ENCODE data around the gene RAB2B. TPM values are rescaled to one million over a fixed set of nuclear protein-coding genes. Genes with fewer than 3 reads are reported as not detected.

The RAB2B gene
- 25.1 and 26.9 TPM in 2 replicates for total RNA-seq

GRCh38 chr14:21476925-21477681 lies at the start of gene RAB2B, which contains the start of gene TOX4:
RAB2B (minus strand) TSS chr14:21476959; CDS start chr14:21476872, 87 bp downstream.
TOX4 (plus strand) TSS chr14:21477195; CDS start chr14:21477279, 84 bp downstream.

GRCh38 chr14:21525962-21526671 lies 49.4 kb upstream of the RAB2B start, which contains the start of gene SALL2:
SALL2 (minus strand) TSS chr14:21526346; CDS start chr14:21526127, 219 bp downstream.

GRCh38 chr14:21510735-21511657 lies 34.2 kb upstream of the RAB2B start, which contains the start of gene METTL3:
METTL3 (minus strand) TSS chr14:21511340; CDS start chr14:21511223, 117 bp downstream.

GRCh38 chr14:21455912-21456667 lies 20.7 kb downstream of the RAB2B start, which contains the start of gene CHD8:
CHD8 (minus strand) TSS chr14:21456123; CDS start chr14:21431643, 24,480 bp downstream.

Other genes with a start within 250 kb of the RAB2B start
- 629 and 814 TPM in 2 replicates for gene HNRNPC, start 207.5 kb downstream of the RAB2B start, total RNA-seq
- gene RPGRIP1, start 196.9 kb downstream of the RAB2B start, total RNA-seq: not detected in 2 replicates
- gene SUPT16H, start 92.9 kb downstream of the RAB2B start, total RNA-seq: 73.8 and 89.9 TPM in 2 replicates
- 57.4 and 64.6 TPM in 2 replicates for gene CHD8, start 20.8 kb downstream of the RAB2B start, total RNA-seq
- gene TOX4, start 236 bp upstream of the RAB2B start, total RNA-seq: 33.7 and 47.6 TPM in 2 replicates
- gene METTL3, start 34.4 kb upstream of the RAB2B start, total RNA-seq: 57.6 and 60.4 TPM in 2 replicates
- 4.2 and 6.0 TPM in 2 replicates for gene SALL2, start 49.4 kb upstream of the RAB2B start, total RNA-seq
- not detected in 2 replicates for gene OR10G3, start 103.1 kb upstream of the RAB2B start, total RNA-seq
- not detected in 2 replicates for gene OR10G2, start 158.0 kb upstream of the RAB2B start, total RNA-seq
- not detected in 2 replicates for gene OR4E2, start 176.9 kb upstream of the RAB2B start, total RNA-seq
- gene OR4E1, start 196.9 kb upstream of the RAB2B start, total RNA-seq: not detected in 2 replicates

Measured in smooth muscle cell of trachea (primary cell).